Gastroesophageal sphincter (tissue), 4 donors: Measurements from ENCODE around the gene TEDC1. TPM values are rescaled to one million over a fixed set of nuclear protein-coding genes. Genes with fewer than 3 reads are reported as not detected.

Source experiments
- ATAC-seq: fragments of 150-250 bp; one replicate; pipeline ENCODE4 v1.9.1; 2016; ENCODE audit warnings: mild to moderate bottlenecking, moderate library complexity
- H3K27ac ChIP-seq, 4 donors: fragments of 200-600 bp; sonication (generic) in 3 of 4; 1 replicate in 3 of 4; 2 replicates in 1 of 4; pipeline ENCODE4 v1.5.1; 2016 to 2019
- H3K27me3 ChIP-seq: fragments of 200-600 bp; sonication (generic); one replicate; pipeline ENCODE4 v1.5.1; 2019
- H3K36me3 ChIP-seq, 2 donors: fragments of 200-600 bp; sonication (generic); one replicate each; pipeline ENCODE4 v1.5.1; 2019; ENCODE audit warnings: control low read depth in 1 of 2
- H3K4me1 ChIP-seq, 3 donors: fragments of 200-600 bp; sonication (generic); 1 replicate in 2 of 3; 2 replicates in 1 of 3; pipeline ENCODE4 v1.5.1; 2016 to 2019; ENCODE audit warnings: control low read depth in 2 of 3
- H3K4me3 ChIP-seq, 2 donors: fragments of 200-600 bp; sonication (generic); one replicate each; pipeline ENCODE4 v1.5.1; 2019; ENCODE audit warnings: mild to moderate bottlenecking in 1 of 2, moderate library complexity in 1 of 2
- H3K9me3 ChIP-seq, 3 donors: fragments of 200-600 bp; sonication (generic); one replicate each; pipeline ENCODE4 v1.5.1; 2017 to 2019; ENCODE audit warnings: control low read depth in 2 of 3
- CTCF ChIP-seq, 4 experiments: fragments of 200-600 bp in 2 of 4; fragments of 450-650 bp in 2 of 4; sonication (generic) in 1 of 4; IDR thresholded peaks; one replicate each; pipeline ENCODE4 v1.5.1; 2017 to 2019; ENCODE audit warnings: antibody characterized with exemption in 4 of 4, mild to moderate bottlenecking in 2 of 4, moderate library complexity in 2 of 4
- EP300 ChIP-seq: sonication (generic); formaldehyde crosslinking; IDR thresholded peaks from one replicate; pipeline ENCODE4 v1.6.1; 2017; ENCODE audit warnings: antibody characterized with exemption, mild to moderate bottlenecking
- POLR2A ChIP-seq, 2 donors: fragments of 450-650 bp; IDR thresholded peaks; one replicate each; pipeline ENCODE4 v1.6.1; 2017; ENCODE audit warnings: antibody characterized with exemption in 2 of 2, mild to moderate bottlenecking in 2 of 2, moderate library complexity in 1 of 2
- POLR2AphosphoS5 ChIP-seq: sonication (generic); formaldehyde crosslinking; IDR thresholded peaks from one replicate; pipeline ENCODE4 v1.6.1; 2017; ENCODE audit warnings: antibody characterized with exemption
- whole genome bisulfite sequencing, 2 donors: methylation state at CpG; one replicate each; pipeline ENCODE4 v1.1.5; 2018; ENCODE audit warnings: low coverage in 1 of 2; 5-methylcytosine and 5-hydroxymethylcytosine counted together
- total RNA-seq, 4 donors: library from RNA; depleted of rRNA; stranded (reverse); fragments of >200 nt; gene quantifications; one replicate each; pipeline ENCODE4 v1.1.0, GENCODE V29; 2016

TEDC1 gene
- total RNA-seq, 4 donors from 2014 or later, result 4.6 to 7.9 (median 5.4) TPM

GRCh38 chr14:105495990-105496830 is 5.2 kb downstream of the TEDC1 start:
- H3K4me3 ChIP-seq, result no peak overlapping the region
- ATAC-seq, result no peak
- no peaks in the 10 kb centered on the region for H3K27me3 ChIP-seq
- H3K27ac ChIP-seq, result no peak overlapping the region
- H3K36me3 ChIP-seq, result peaks cover 0 to 12% of the 10 kb centered on the region in 2 donors
- peaks cover 0 to 26% (median 3%) of the 10 kb centered on the region in 3 donors for H3K4me1 ChIP-seq
- no peak for TF ChIP-seq EP300
- no peak for TF ChIP-seq POLR2A (IDR thresholded peaks at IDR 0.05)
- TF ChIP-seq POLR2AphosphoS5, result no peak
- no peak for TF ChIP-seq CTCF (IDR thresholded peaks at IDR 0.05)
- 100% methylated on average over 1 of the region's 18 CpGs; no CpG with 5 or more reads in 1 of the 2 donors for WGBS, 2 donors
- no peaks in the 10 kb centered on the region for H3K9me3 ChIP-seq

- Histone ChIP-seq H3K27me3 (no peaks in the 10 kb centered on the region), H3K4me3 (no peak overlapping the region), H3K9me3 (no peaks in the 10 kb centered on the region), H3K36me3 (peaks cover 0 to 12% of the 10 kb centered on the region in 2 donors), H3K4me1 (peaks cover 0 to 18% (median 0%) of the 10 kb centered on the region in 3 donors), H3K27ac (no peak overlapping the region)
- 96% methylated on average over 5 of the region's 32 CpGs; no CpG with 5 or more reads in 1 of the 2 donors for WGBS, 2 donors
- TF ChIP-seq POLR2AphosphoS5 (no peak), EP300 (no peak), POLR2A (IDR thresholded peaks at IDR 0.05) (no peak), CTCF (IDR thresholded peaks at IDR 0.05) (no peak)
- ATAC-seq, result no peak
Observed at GRCh38 chr14:105496831-105497591, 6.0 kb downstream of the TEDC1 start.

GRCh38 chr14:105497671-105498429 is 6.8 kb downstream of the TEDC1 start:
- Histone ChIP-seq H3K4me1 (peaks cover 0 to 10% (median 0%) of the 10 kb centered on the region in 3 donors), H3K27ac (no peak overlapping the region), H3K27me3 (no peaks in the 10 kb centered on the region), H3K9me3 (no peaks in the 10 kb centered on the region), H3K36me3 (peaks cover 0 to 7% of the 10 kb centered on the region in 2 donors), H3K4me3 (no peak overlapping the region)
- WGBS, 2 donors, result 73 to 81% methylated on average over 4 to 8 of the region's 31 CpGs
- TF ChIP-seq POLR2AphosphoS5 (no peak), EP300 (no peak), POLR2A (IDR thresholded peaks at IDR 0.05) (no peak), CTCF (IDR thresholded peaks at IDR 0.05) (no peak)
- ATAC-seq, result no peak

GRCh38 chr14:105498430-105499255 is 7.6 kb downstream of the TEDC1 start:
- Histone ChIP-seq H3K9me3 (no peaks in the 10 kb centered on the region), H3K4me3 (no peak overlapping the region), H3K4me1 (peaks cover 0 to 10% (median 0%) of the 10 kb centered on the region in 3 donors), H3K36me3 (no peaks in the 10 kb centered on the region), H3K27ac (peak overlapping the region in 2 of 4 donors; percentile 39 to 47), H3K27me3 (no peaks in the 10 kb centered on the region)
- no peak for TF ChIP-seq POLR2AphosphoS5
- ATAC-seq, result peak; percentile 3
- no CpG with 5 or more reads among the region's 36 CpGs for WGBS, 2 donors
